DND-41 (cell line): ENCODE results near the gene ETNK2.
A peak's percentile ranks its signal among the peaks of the same experiment; 100 is the strongest.

Experiments used
- ATAC-seq: fragments of 200-7000 bp; cut with Tn5 transposase; 3 replicates; pipeline ENCODE4 v1.9.1; 2021; ENCODE audit warnings: low read depth; ENCODE audit not compliant: insufficient read depth
- DNase-seq: peaks from one replicate; pipeline ENCODE4 v3.0.0-alpha.2; 2020
- H2AFZ ChIP-seq: 2 replicates; pipeline ENCODE4 v1.6.0; 2012; ENCODE audit warnings: low read depth, low read length
- H3K27ac ChIP-seq: 2 replicates; pipeline ENCODE4 v1.5.1; 2012; ENCODE audit warnings: low read length, inconsistent platforms
- H3K27me3 ChIP-seq: fragments of 200-600 bp; sonication (generic); 2 replicates; pipeline ENCODE4 v1.6.0; 2012; ENCODE audit warnings: low read length, mild to moderate bottlenecking, inconsistent platforms; ENCODE audit not compliant: insufficient read depth, poor library complexity
- H3K36me3 ChIP-seq: 2 replicates; pipeline ENCODE4 v1.5.1; 2012; ENCODE audit warnings: low read length, inconsistent platforms; ENCODE audit not compliant: insufficient read depth
- H3K4me1 ChIP-seq: 2 replicates; pipeline ENCODE4 v1.5.1; 2012; ENCODE audit warnings: mild to moderate bottlenecking, low read length; ENCODE audit not compliant: insufficient read depth
- H3K4me2 ChIP-seq: 2 replicates; pipeline ENCODE4 v1.6.0; 2012; ENCODE audit warnings: mild to moderate bottlenecking, moderate library complexity, low read length, inconsistent platforms; ENCODE audit not compliant: insufficient read depth
- H3K4me3 ChIP-seq, 2 experiments: fragments of 200-600 bp in 1 of 2; shearing (Covaris generic) in 1 of 2; 2 replicates each; pipeline ENCODE4 v1.5.1; 2012 to 2016; ENCODE audit warnings: inconsistent platforms in 2 of 2, low read length in 2 of 2, mild to moderate bottlenecking in 2 of 2, low read depth in 1 of 2, moderate library complexity in 1 of 2
- H3K79me2 ChIP-seq: 2 replicates; pipeline ENCODE4 v1.6.0; 2012; ENCODE audit warnings: low read length, inconsistent platforms; ENCODE audit not compliant: insufficient read depth
- H3K9ac ChIP-seq: 2 replicates; pipeline ENCODE4 v1.6.0; 2012; ENCODE audit warnings: low read depth, mild to moderate bottlenecking, inconsistent platforms, low read length, moderate library complexity
- H3K9me3 ChIP-seq: 2 replicates; pipeline ENCODE4 v1.5.1; 2012; ENCODE audit warnings: low read length, moderate library complexity, mild to moderate bottlenecking, inconsistent platforms; ENCODE audit not compliant: insufficient read depth, severe bottlenecking
- H4K20me1 ChIP-seq: 2 replicates; pipeline ENCODE4 v1.6.0; 2012; ENCODE audit warnings: low read length; ENCODE audit not compliant: insufficient read depth
- EZH2 ChIP-seq: IDR thresholded peaks from 3 replicates; pipeline ENCODE4 v1.6.1; 2012; ENCODE audit warnings: borderline replicate concordance, low read depth, mild to moderate bottlenecking, moderate library complexity, low read length, inconsistent platforms; ENCODE audit not compliant: severe bottlenecking
- TF ChIP-seq, protein P1 (sequence below): IDR thresholded peaks from 2 replicates; pipeline ENCODE4 v1.5.1; 2012; ENCODE audit warnings: borderline replicate concordance, low read length, moderate library complexity, mild to moderate bottlenecking; ENCODE audit not compliant: poor library complexity, severe bottlenecking; ENCODE audit errors: extremely low read depth

The ETNK2 gene

DNA sequence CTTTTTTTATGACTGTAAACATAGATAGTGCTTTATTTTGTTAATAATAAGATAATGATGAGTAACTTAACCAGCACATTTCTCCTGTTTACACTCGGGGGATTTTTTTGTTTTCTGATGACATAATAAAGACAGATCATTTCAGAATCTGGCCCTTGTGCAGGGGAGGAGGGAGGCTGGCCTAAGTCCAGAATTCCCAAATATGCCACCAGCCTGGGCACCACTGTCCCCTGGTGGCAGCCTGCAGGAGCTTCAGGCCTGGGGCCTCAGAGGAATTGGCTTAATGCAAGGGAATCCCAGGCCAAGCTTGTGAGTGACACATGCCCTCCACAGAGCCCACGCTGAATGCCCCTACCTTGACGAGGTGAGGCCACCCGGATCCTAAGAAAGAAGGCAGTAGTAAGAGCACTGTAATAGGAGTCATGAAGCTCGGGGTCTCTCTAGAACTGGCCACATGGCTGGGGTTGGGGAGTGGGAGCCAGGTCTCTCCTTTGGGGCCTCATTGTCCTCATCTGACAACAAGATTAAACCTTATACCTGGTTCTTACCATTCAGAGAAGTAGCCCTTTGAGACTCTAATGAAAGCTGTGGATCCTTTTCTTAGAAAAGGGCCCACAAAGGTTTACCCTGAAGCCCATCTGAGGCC lies 24.1 kb downstream of the ETNK2 start:
- Histone ChIP-seq H3K27me3 (no peaks in the 10 kb centered on the region), H3K36me3 (no peaks in the 10 kb centered on the region), H3K27ac (no peak overlapping the region), H3K9ac (no peak overlapping the region), H3K9me3 (no peaks in the 10 kb centered on the region), H2AFZ (peak overlapping the region; percentile 58; the same call in 1 of the 2 replicates), H3K4me3 (no peak overlapping the region), H3K4me1 (peaks cover 4% of the 10 kb centered on the region), H3K79me2 (no peaks in the 10 kb centered on the region), H3K4me2 (no peak overlapping the region), H4K20me1 (no peaks in the 10 kb centered on the region)
- ATAC-seq (no peak), DNase-seq (peak; percentile 9)
- TF ChIP-seq, protein P1, sequence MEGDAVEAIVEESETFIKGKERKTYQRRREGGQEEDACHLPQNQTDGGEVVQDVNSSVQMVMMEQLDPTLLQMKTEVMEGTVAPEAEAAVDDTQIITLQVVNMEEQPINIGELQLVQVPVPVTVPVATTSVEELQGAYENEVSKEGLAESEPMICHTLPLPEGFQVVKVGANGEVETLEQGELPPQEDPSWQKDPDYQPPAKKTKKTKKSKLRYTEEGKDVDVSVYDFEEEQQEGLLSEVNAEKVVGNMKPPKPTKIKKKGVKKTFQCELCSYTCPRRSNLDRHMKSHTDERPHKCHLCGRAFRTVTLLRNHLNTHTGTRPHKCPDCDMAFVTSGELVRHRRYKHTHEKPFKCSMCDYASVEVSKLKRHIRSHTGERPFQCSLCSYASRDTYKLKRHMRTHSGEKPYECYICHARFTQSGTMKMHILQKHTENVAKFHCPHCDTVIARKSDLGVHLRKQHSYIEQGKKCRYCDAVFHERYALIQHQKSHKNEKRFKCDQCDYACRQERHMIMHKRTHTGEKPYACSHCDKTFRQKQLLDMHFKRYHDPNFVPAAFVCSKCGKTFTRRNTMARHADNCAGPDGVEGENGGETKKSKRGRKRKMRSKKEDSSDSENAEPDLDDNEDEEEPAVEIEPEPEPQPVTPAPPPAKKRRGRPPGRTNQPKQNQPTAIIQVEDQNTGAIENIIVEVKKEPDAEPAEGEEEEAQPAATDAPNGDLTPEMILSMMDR: peak; percentile 63
- TF ChIP-seq EZH2: no peak

DNA sequence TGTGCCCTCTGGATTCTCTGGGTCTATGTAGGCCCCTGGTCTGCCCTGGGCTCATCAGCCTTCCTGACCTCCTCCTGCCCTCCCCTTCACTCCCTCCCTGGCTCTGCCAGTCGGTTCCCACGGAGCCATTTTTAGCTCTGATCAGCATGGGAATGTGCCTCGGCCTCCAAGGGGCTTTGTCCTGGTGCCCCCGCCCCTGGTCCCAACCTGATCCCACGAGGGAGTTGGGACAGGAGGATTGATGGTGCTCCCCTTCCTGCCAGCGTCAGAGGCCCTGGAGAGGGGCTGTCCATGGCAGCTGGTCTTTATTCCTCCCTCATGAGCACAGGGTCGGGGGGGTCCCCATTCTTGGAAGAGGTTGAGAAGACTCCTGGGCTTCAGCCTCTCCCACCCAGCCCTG lies 24.9 kb downstream of the ETNK2 start:
- H3K27ac ChIP-seq: no peak overlapping the region
- H3K9me3 ChIP-seq: no peaks in the 10 kb centered on the region
- H3K4me3 ChIP-seq: no peak overlapping the region
- TF ChIP-seq, protein P1: no peak
- TF ChIP-seq EZH2: no peak
- peaks cover 4% of the 10 kb centered on the region for H3K4me1 ChIP-seq
- no peak for DNase-seq
- no peaks in the 10 kb centered on the region for H4K20me1 ChIP-seq
- H3K27me3 ChIP-seq: no peaks in the 10 kb centered on the region
- no peak overlapping the region for H3K4me2 ChIP-seq
- ATAC-seq: no peak
- no peak overlapping the region for H3K9ac ChIP-seq
- H3K79me2 ChIP-seq: no peaks in the 10 kb centered on the region
- no peak overlapping the region for H2AFZ ChIP-seq
- no peaks in the 10 kb centered on the region for H3K36me3 ChIP-seq

DNA sequence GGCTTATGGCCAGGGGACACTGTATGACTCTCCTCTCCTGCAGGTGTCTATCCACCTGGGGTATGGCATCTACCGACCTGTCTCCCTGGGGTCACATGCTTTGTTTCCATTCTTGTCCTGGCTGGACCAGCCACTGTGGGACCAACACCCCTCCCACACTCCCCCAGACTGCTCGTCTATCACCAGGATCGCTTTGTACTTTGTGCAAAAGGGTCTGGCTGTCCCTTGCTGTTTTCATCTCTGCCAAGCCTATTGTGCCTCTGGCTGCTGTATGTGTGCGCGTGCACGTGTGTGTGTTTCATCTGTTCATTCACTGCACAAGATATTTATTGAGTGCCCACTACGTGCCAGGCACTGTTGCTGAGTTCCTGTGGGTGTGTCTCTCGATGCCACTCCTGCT lies 25.5 kb downstream of the ETNK2 start:
- Histone ChIP-seq H3K4me3 (no peak overlapping the region), H3K36me3 (no peaks in the 10 kb centered on the region), H3K9me3 (no peaks in the 10 kb centered on the region), H3K4me2 (no peak overlapping the region), H4K20me1 (no peaks in the 10 kb centered on the region), H2AFZ (no peak overlapping the region), H3K27me3 (no peaks in the 10 kb centered on the region), H3K27ac (no peak overlapping the region), H3K4me1 (peaks cover 4% of the 10 kb centered on the region), H3K9ac (no peak overlapping the region), H3K79me2 (no peaks in the 10 kb centered on the region)
- ATAC-seq (no peak), DNase-seq (no peak)
- TF ChIP-seq, protein P1: no peak
- TF ChIP-seq EZH2: no peak
